HepG2 (cell line): ENCODE data around the gene LPAR4. TPM values are rescaled to one million over a fixed set of nuclear protein-coding genes. Genes with fewer than 3 reads are reported as not detected.

Experiments used
- ATAC-seq: fragments of 200-7000 bp; cut with Tn5 transposase; 3 replicates; pipeline ENCODE4 v1.9.1; 2020; ENCODE audit warnings: mild to moderate bottlenecking, moderate library complexity
- BruUV-seq: library from RNA; stranded (reverse); fragments of 400-500 nt; replicated peaks from 2 replicates; lab custom pipeline; 2021; lab: Mats Ljungman, UMichigan
- CTCF ChIA-PET: fragments of 300-600 bp; formaldehyde crosslinking; extraction: SDS; loops from one replicate; lab custom pipeline; 2021; ENCODE audit warnings: low total read pairs, inconsistent platforms, low intra/inter-chr PET ratio; lab: Yijun Ruan, JAX
- POLR2A ChIA-PET: fragments of 350-600 bp; sonication (Branson Sonifier 250); formaldehyde crosslinking; loops from one replicate; lab custom pipeline; 2020; ENCODE audit warnings: antibody characterized with exemption, inconsistent platforms; lab: Yijun Ruan, JAX
- DNase-seq: peaks from one replicate; pipeline ENCODE4 v3.0.0-alpha.2; 2015; ENCODE audit warnings: low spot score
- FAIRE-seq: peaks from 3 replicates; lab custom pipeline; 2011; peaks lifted over from hg19 to GRCh38; lab: Jason Lieb, UNC
- H2AFZ ChIP-seq: one replicate; pipeline ENCODE4 v1.6.1; 2011; ENCODE audit warnings: low read length, inconsistent platforms
- H3K27ac ChIP-seq: fragments of 300-600 bp; 3 replicates; pipeline ENCODE4 v1.8.0; 2011; ENCODE audit warnings: mixed run types, mild to moderate bottlenecking, mixed read lengths, low read length, inconsistent platforms; ENCODE audit not compliant: insufficient read depth; ENCODE audit errors: extremely low read length
- H3K27me3 ChIP-seq, 2 experiments: fragments of 200-600 bp in 1 of 2; 2 replicates in 1 of 2; 3 replicates in 1 of 2; pipeline versions ENCODE4 v1.6.0 to v1.8.0; 2011; ENCODE audit warnings: low read length in 2 of 2, mild to moderate bottlenecking in 2 of 2, moderate library complexity in 2 of 2, inconsistent platforms in 1 of 2; ENCODE audit not compliant: insufficient read depth in 2 of 2, control insufficient read depth in 1 of 2
- H3K36me3 ChIP-seq, 2 experiments: fragments of 200-600 bp in 1 of 2; replicated peaks in 1 of 2; 2 replicates in 1 of 2; 3 replicates in 1 of 2; pipeline versions ENCODE4 v1.5.1 to v1.8.0; 2011; ENCODE audit warnings: low read length in 2 of 2, inconsistent platforms in 1 of 2; ENCODE audit not compliant: insufficient read depth in 2 of 2, control insufficient read depth in 1 of 2
- H3K4me1 ChIP-seq: 2 replicates; pipeline ENCODE4 v1.5.1; 2012; ENCODE audit warnings: low read length, inconsistent platforms; ENCODE audit not compliant: insufficient read depth
- H3K4me2 ChIP-seq: 2 replicates; pipeline ENCODE4 v1.6.0; 2011; ENCODE audit warnings: low read depth, low read length, inconsistent platforms
- H3K4me3 ChIP-seq, 3 experiments: fragments of 200-600 bp in 1 of 3; sonication (generic), shearing (Covaris generic) in 1 of 3; replicated peaks in 1 of 3; 2 replicates each; pipeline ENCODE4 v1.5.1; 2011 to 2016; ENCODE audit warnings: low read length in 3 of 3, inconsistent platforms in 2 of 3, low read depth in 2 of 3, mild to moderate bottlenecking in 2 of 3, control low read depth in 1 of 3, mixed read lengths in 1 of 3; ENCODE audit not compliant: insufficient read depth in 1 of 3
- H3K79me2 ChIP-seq: one replicate; pipeline ENCODE4 v1.6.1; 2011; ENCODE audit warnings: low read length, inconsistent platforms; ENCODE audit not compliant: insufficient read depth
- H3K9ac ChIP-seq: 2 replicates; pipeline ENCODE4 v1.6.0; 2011; ENCODE audit warnings: mild to moderate bottlenecking, low read depth, low read length, inconsistent platforms; ENCODE audit not compliant: insufficient read depth
- H3K9me3 ChIP-seq: 2 replicates; pipeline ENCODE4 v1.5.1; 2012; ENCODE audit warnings: mild to moderate bottlenecking, low read length
- H4K20me1 ChIP-seq: 2 replicates; pipeline ENCODE4 v1.6.0; 2011; ENCODE audit warnings: inconsistent platforms, mild to moderate bottlenecking, low read length, moderate library complexity; ENCODE audit not compliant: insufficient read depth
- ARNT2 ChIP-seq: sonication (generic); formaldehyde crosslinking; IDR thresholded peaks from 2 replicates; pipeline ENCODE4 v1.8.0; 2022; ENCODE audit warnings: mild to moderate bottlenecking, low read depth, missing genetic modification reagents, moderate library complexity
- DNMT3B ChIP-seq: conservative IDR thresholded peaks from 2 replicates; pipeline ENCODE4 v1.6.1; 2016; ENCODE audit warnings: missing biosample characterization, control low read depth
- ESRRA ChIP-seq: sonication (generic); formaldehyde crosslinking; IDR thresholded peaks from 2 replicates; pipeline ENCODE4 v1.5.1; 2020; ENCODE audit warnings: mild to moderate bottlenecking, low read depth, missing genetic modification reagents
- FOXP1 ChIP-seq, 2 experiments: fragments of 450-650 bp in 1 of 2; IDR thresholded peaks; 2 replicates each; pipeline ENCODE4 v1.6.1; 2017 to 2018; ENCODE audit warnings: antibody characterized with exemption in 1 of 2
- HOXD1 ChIP-seq: sonication (generic); formaldehyde crosslinking; IDR thresholded peaks from 2 replicates; pipeline ENCODE4 v1.5.0; 2020; ENCODE audit warnings: missing genetic modification reagents
- ZNF720 ChIP-seq: sonication (generic); formaldehyde crosslinking; IDR thresholded peaks from 2 replicates; pipeline ENCODE4 v1.4.0; 2020; ENCODE audit warnings: missing genetic modification reagents
- WGBS: methylation state at CpG from one replicate; pipeline ENCODE4 v1.1.6; 2017; ENCODE audit warnings: low lambda C conversion rate; 5-methylcytosine and 5-hydroxymethylcytosine counted together
- in situ Hi-C: cut with HindIII; loops from 2 replicates; pipeline ENCODE4 v1.10.0; 2017; ENCODE audit warnings: low pct_unique_long_range_greater_than_20kb; ENCODE audit not compliant: extremely low pct_ligation_motif_present
- intact Hi-C: fragments of 100-400 bp; cut with micrococcal nuclease; formaldehyde crosslinking; loops from one replicate; pipeline ENCODE4 v1.10.0; 2022; ENCODE audit not compliant: unreplicated experiment
- polyA plus RNA-seq, 8 experiments: library from polyadenylated mRNA; depleted of rRNA in 3 of 8; stranded (reverse) in 7 of 8; unstranded in 1 of 8; fragments of >200 nt; fragmentation: Illumina TruSeq in 4 of 8; extraction: Trizol in 4 of 8; gene quantifications; 2 replicates each; pipeline versions ENCODE4 v1.2.1 to v1.2.3, GENCODE V29; 2011 to 2016; ENCODE audit warnings: low read depth in 4 of 8, missing spikeins in 1 of 8, mixed read lengths in 1 of 8; ENCODE audit not compliant: insufficient read depth in 1 of 8
- total RNA-seq, 5 experiments: library from RNA; depleted of rRNA; stranded (reverse); fragments of >200 nt; fragmentation: Illumina TruSeq; extraction: Trizol; gene quantifications; 2 replicates each; pipeline ENCODE4 v1.2.3, GENCODE V29; 2016; ENCODE audit warnings: low read depth in 1 of 5
- TF ChIP-seq, protein P1 (sequence below): sonication (generic); formaldehyde crosslinking; IDR thresholded peaks from 2 replicates; pipeline ENCODE4 v1.5.0; 2020; ENCODE audit warnings: mild to moderate bottlenecking, missing genetic modification reagents
- TF ChIP-seq, protein P2 (sequence below): sonication (generic); formaldehyde crosslinking; IDR thresholded peaks from 2 replicates; pipeline ENCODE4 v1.4.0; 2020; ENCODE audit warnings: missing genetic modification reagents

The LPAR4 gene
- total and polyA plus RNA-seq, 2 of the 13 experiments (the other 11 are each of a cell fraction or from before 2014, with no cell fraction given): not detected

DNA sequence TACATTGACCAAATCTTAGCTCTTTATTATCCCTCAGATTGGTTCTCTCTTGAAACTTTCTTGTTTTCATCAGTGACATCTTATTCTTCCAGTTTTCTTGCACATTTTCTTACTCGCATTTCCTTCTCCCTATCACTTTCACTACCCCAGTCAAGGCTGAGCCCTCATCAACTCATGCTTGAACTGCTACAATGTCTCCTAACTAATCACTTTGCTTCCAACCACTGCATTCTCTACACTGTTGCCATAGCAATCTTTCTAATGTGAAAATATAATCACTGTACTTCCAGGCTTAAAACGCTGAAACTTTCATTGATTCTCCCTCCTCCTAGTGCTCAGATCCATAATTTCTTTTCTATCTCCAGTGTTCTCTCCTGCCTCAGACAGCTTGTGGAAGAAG is 22.2 kb upstream of the LPAR4 start:
- no peak overlapping the region for H3K4me2 ChIP-seq
- no peak for ATAC-seq
- no peak overlapping the region for H3K27ac ChIP-seq
- 38% methylated on average over 2 of the region's 2 CpGs for WGBS
- H4K20me1 ChIP-seq: no peaks in the 10 kb centered on the region
- ChIA-PET POLR2A (no interaction called here), CTCF (no interaction called here)
- H3K79me2 ChIP-seq: no peaks in the 10 kb centered on the region
- in situ Hi-C loops: no loop called here
- no TSS peak for BruUV-seq
- H3K4me3 ChIP-seq: no peak overlapping the region
- H3K36me3 ChIP-seq: no peaks in the 10 kb centered on the region
- no peak overlapping the region for H2AFZ ChIP-seq
- peaks cover 5% of the 10 kb centered on the region; the same call in 1 of the 2 replicates for H3K4me1 ChIP-seq
- no peak overlapping the region for H3K9ac ChIP-seq
- H3K27me3 ChIP-seq: no peaks in the 10 kb centered on the region
- intact Hi-C loops: no loop called here
- DNase-seq: no peak
- no peak for FAIRE-seq
- TF ChIP-seq, protein P1, sequence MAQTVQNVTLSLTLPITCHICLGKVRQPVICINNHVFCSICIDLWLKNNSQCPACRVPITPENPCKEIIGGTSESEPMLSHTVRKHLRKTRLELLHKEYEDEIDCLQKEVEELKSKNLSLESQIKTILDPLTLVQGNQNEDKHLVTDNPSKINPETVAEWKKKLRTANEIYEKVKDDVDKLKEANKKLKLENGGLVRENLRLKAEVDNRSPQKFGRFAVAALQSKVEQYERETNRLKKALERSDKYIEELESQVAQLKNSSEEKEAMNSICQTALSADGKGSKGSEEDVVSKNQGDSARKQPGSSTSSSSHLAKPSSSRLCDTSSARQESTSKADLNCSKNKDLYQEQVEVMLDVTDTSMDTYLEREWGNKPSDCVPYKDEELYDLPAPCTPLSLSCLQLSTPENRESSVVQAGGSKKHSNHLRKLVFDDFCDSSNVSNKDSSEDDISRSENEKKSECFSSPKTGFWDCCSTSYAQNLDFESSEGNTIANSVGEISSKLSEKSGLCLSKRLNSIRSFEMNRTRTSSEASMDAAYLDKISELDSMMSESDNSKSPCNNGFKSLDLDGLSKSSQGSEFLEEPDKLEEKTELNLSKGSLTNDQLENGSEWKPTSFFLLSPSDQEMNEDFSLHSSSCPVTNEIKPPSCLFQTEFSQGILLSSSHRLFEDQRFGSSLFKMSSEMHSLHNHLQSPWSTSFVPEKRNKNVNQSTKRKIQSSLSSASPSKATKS: no peak
- TF ChIP-seq DNMT3B (CRISPR knock-in tag) (no peak), ZNF720 (CRISPR knock-in tag) (no peak), FOXP1 (IDR thresholded peaks at IDR 0.05) (no peak), FOXP1 (CRISPR knock-in tag; IDR thresholded peaks at IDR 0.05) (no peak), ARNT2 (no peak), HOXD1 (CRISPR knock-in tag) (no peak), ESRRA (CRISPR knock-in tag) (no peak)
- TF ChIP-seq, protein P2, sequence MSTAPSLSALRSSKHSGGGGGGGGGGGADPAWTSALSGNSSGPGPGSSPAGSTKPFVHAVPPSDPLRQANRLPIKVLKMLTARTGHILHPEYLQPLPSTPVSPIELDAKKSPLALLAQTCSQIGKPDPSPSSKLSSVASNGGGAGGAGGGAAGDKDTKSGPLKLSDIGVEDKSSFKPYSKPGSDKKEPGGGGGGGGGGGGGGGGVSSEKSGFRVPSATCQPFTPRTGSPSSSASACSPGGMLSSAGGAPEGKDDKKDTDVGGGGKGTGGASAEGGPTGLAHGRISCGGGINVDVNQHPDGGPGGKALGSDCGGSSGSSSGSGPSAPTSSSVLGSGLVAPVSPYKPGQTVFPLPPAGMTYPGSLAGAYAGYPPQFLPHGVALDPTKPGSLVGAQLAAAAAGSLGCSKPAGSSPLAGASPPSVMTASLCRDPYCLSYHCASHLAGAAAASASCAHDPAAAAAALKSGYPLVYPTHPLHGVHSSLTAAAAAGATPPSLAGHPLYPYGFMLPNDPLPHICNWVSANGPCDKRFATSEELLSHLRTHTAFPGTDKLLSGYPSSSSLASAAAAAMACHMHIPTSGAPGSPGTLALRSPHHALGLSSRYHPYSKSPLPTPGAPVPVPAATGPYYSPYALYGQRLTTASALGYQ (CRISPR knock-in tag): no peak
- H3K9me3 ChIP-seq: no peaks in the 10 kb centered on the region
